Measurements from ENCODE around the gene ANGPTL8. TPM values are rescaled to one million over a fixed set of nuclear protein-coding genes. Genes with fewer than 3 reads are reported as not detected.

The ANGPTL8 gene
- total and polyA plus RNA-seq, 2 of the 13 experiments (the other 11 are each of a cell fraction or from before 2014, with no cell fraction given) = 27.3 to 243 TPM

DNA sequence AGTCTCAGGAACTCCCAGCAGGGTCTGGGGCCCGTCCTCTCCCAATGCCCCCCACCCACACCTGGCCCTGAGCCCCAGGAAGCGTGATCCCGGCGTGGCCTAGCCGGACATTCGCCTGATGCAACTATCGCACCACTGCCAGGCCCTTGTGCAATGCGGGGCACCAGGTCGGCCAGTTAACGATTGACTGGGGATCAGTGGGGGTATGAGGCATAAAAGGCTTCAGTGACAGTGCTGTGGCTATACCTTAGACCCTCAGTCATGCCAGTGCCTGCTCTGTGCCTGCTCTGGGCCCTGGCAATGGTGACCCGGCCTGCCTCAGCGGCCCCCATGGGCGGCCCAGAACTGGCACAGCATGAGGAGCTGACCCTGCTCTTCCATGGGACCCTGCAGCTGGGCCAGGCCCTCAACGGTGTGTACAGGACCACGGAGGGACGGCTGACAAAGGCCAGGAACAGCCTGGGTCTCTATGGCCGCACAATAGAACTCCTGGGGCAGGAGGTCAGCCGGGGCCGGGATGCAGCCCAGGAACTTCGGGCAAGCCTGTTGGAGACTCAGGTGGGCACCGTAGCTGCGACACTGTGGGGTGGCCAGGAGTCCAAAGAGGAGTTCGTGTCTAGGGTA is at the start of gene ANGPTL8 (continued):
- peak; percentile 63 for TF ChIP-seq ZNF230 (CRISPR knock-in tag; IDR thresholded peaks at IDR 0.05)
- TF ChIP-seq ZFP36L1 (CRISPR knock-in tag; IDR thresholded peaks at IDR 0.05) = peak; percentile 89; the same call in 1 of the 2 replicates
- peak; percentile 89 for TF ChIP-seq ZNF160 (CRISPR knock-in tag; IDR thresholded peaks at IDR 0.05)
- peak; percentile 29 for TF ChIP-seq ZEB1 (IDR thresholded peaks at IDR 0.05; ENCODE audit: insufficient replicate concordance, low read depth)
- TF ChIP-seq SMAD3 (CRISPR knock-in tag; IDR thresholded peaks at IDR 0.05) = peak; percentile 98
- 0 out of 2 replicates have a peak, but pooled peaks have one; percentile 21 for TF ChIP-seq ZNF430 (CRISPR knock-in tag; IDR thresholded peaks at IDR 0.05)
- peak; percentile 97 for TF ChIP-seq NFKBIZ (CRISPR knock-in tag; IDR thresholded peaks at IDR 0.05)
- TF ChIP-seq JUND (CRISPR knock-in tag; IDR thresholded peaks at IDR 0.05) = no peak; the same call in none of the 2 replicates
- TF ChIP-seq, protein P1, sequence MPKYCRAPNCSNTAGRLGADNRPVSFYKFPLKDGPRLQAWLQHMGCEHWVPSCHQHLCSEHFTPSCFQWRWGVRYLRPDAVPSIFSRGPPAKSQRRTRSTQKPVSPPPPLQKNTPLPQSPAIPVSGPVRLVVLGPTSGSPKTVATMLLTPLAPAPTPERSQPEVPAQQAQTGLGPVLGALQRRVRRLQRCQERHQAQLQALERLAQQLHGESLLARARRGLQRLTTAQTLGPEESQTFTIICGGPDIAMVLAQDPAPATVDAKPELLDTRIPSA (CRISPR knock-in tag; IDR thresholded peaks at IDR 0.05; ENCODE audit: borderline replicate concordance) = no peak
- TF ChIP-seq CENPT (CRISPR knock-in tag; IDR thresholded peaks at IDR 0.05; ENCODE audit: low read depth) = peak; percentile 43; the same call in 1 of the 2 replicates
- TF ChIP-seq ZNF674 (CRISPR knock-in tag; IDR thresholded peaks at IDR 0.05; ENCODE audit: low read depth) = peak; percentile 73; the same call in 1 of the 2 replicates

- H3K27me3 ChIP-seq (ENCODE audit: control insufficient read depth in 1 of 2, insufficient read depth in 2 of 2, low read length in 2 of 2) = no peaks in the 10 kb centered on the region
- no peak for FAIRE-seq
- no peak overlapping the region for H3K27ac ChIP-seq (ENCODE audit: extremely low read length, insufficient read depth, low read length)
- no peaks in the 10 kb centered on the region for H3K79me2 ChIP-seq (ENCODE audit: insufficient read depth, low read length)
- H2AFZ ChIP-seq (ENCODE audit: low read length) = no peak overlapping the region
- CTCF ChIA-PET (ENCODE audit: low intra/inter-chr PET ratio, low total read pairs) = no interaction called here
- in situ Hi-C loops (cut with HindIII; ENCODE audit: extremely low pct_ligation_motif_present, low pct_unique_long_range_greater_than_20kb) = no loop called here
- H3K4me1 ChIP-seq (ENCODE audit: insufficient read depth, low read length) = peaks cover 7% of the 10 kb centered on the region
- H3K4me3 ChIP-seq (replicated peaks in 1 of 3; ENCODE audit: insufficient read depth in 1 of 3, low read depth in 2 of 3, low read length in 3 of 3) = no peak overlapping the region
- no peak for ATAC-seq
- H4K20me1 ChIP-seq (ENCODE audit: insufficient read depth, low read length) = no peaks in the 10 kb centered on the region
- no peak overlapping the region for H3K9ac ChIP-seq (ENCODE audit: insufficient read depth, low read depth, low read length)
- intact Hi-C loops (cut with micrococcal nuclease; ENCODE audit: unreplicated experiment) = no loop called here
- no peak for DNase-seq (ENCODE audit: low spot score)
- H3K4me2 ChIP-seq (ENCODE audit: low read depth, low read length) = no peak overlapping the region
- no TSS peak for BruUV-seq (replicated peaks)
- 0 out of 5 replicates have a peak, but pooled peaks cover 0 to 8% of the 10 kb centered on the region in 2 experiments for H3K36me3 ChIP-seq (replicated peaks in 1 of 2; ENCODE audit: control insufficient read depth in 1 of 2, insufficient read depth in 2 of 2, low read length in 2 of 2)
- WGBS (ENCODE audit: low lambda C conversion rate) = 94% methylated on average over 7 of the region's 8 CpGs
- no peaks in the 10 kb centered on the region for H3K9me3 ChIP-seq (ENCODE audit: low read length)
- POLR2A ChIA-PET = no interaction called here
- no peak for TF ChIP-seq ZXDC (CRISPR knock-in tag; IDR thresholded peaks at IDR 0.05)
- TF ChIP-seq, protein P2, sequence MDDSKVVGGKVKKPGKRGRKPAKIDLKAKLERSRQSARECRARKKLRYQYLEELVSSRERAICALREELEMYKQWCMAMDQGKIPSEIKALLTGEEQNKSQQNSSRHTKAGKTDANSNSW (CRISPR knock-in tag; IDR thresholded peaks at IDR 0.05; ENCODE audit: borderline replicate concordance) = no peak
- TF ChIP-seq RXRB (CRISPR knock-in tag; IDR thresholded peaks at IDR 0.05; ENCODE audit: borderline replicate concordance) = no peak
- no peak for TF ChIP-seq JUNB (CRISPR knock-in tag; IDR thresholded peaks at IDR 0.05; ENCODE audit: borderline replicate concordance)
- no peak for TF ChIP-seq NFYC (CRISPR knock-in tag; IDR thresholded peaks at IDR 0.05)
- TF ChIP-seq, protein P3, sequence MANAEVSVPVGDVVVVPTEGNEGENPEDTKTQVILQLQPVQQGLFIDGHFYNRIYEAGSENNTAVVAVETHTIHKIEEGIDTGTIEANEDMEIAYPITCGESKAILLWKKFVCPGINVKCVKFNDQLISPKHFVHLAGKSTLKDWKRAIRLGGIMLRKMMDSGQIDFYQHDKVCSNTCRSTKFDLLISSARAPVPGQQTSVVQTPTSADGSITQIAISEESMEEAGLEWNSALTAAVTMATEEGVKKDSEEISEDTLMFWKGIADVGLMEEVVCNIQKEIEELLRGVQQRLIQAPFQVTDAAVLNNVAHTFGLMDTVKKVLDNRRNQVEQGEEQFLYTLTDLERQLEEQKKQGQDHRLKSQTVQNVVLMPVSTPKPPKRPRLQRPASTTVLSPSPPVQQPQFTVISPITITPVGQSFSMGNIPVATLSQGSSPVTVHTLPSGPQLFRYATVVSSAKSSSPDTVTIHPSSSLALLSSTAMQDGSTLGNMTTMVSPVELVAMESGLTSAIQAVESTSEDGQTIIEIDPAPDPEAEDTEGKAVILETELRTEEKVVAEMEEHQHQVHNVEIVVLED (CRISPR knock-in tag; IDR thresholded peaks at IDR 0.05; ENCODE audit: borderline replicate concordance) = no peak
- TF ChIP-seq ZNF234 (CRISPR knock-in tag; conservative IDR thresholded peaks at IDR 0.05) = no peak
- TF ChIP-seq SRSF4 (IDR thresholded peaks at IDR 0.05; ENCODE audit: low read depth, low read length, poor library complexity, severe bottlenecking) = no peak
These were observed 48.9 kb upstream of the ANGPTL8 start for GRCh38 chr19:11190501-11190900.

All from HepG2 (cell line).